Measurements from ENCODE around the gene FGD6. TPM values are rescaled to one million over a fixed set of nuclear protein-coding genes. Genes with fewer than 3 reads are reported as not detected.

Gene FGD6
- total and polyA plus RNA-seq, 2 of the 4 experiments (the other 2 are of a cell fraction), result 2.6 to 9.5 TPM

DNA sequence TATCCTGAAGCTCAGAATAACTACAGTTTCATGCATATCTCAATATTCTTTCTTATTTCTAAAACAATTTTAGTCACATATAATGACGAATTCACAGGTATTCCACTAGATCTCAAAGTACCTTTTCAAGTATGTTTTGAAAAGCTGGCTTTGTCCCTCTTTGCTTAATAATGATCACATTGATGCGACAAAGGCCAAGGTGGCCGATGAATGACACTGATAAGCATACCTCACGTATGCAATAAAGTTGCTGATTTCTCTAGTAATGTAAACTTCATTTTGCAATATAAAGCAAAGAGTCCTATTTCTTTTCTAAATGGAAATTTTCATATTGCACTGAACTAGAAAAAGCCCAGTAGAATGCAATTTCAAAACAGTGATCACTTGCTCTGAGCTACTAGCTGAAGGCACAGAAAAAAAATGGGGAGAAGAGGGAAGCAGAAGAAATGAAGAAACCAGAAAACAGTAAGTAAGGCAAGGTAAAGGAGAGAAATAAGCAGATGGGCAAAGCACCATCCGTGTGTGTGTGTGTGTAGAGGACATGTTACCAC is 29.3 kb downstream of the FGD6 start:
- peaks cover 0 to 5% of the 10 kb centered on the region in 2 experiments; a peak in 2 of 4 replicates for H3K79me1 ChIP-seq (ENCODE audit: low read depth in 1 of 2, low read length in 2 of 2)
- H3K9ac ChIP-seq (ENCODE audit: low read depth, low read length), result no peak overlapping the region
- H3K56ac ChIP-seq (ENCODE audit: extremely low read depth, insufficient read depth, low read length), result no peak overlapping the region
- H2AK9ac ChIP-seq (replicated peaks; ENCODE audit: low read depth, low read length, poor library complexity), result no peak overlapping the region
- H4K5ac ChIP-seq (ENCODE audit: low read depth, low read length), result no peak overlapping the region
- TF ChIP-seq BHLHE40 (IDR thresholded peaks at IDR 0.05; ENCODE audit: low read depth, low read length), result no peak
- TF ChIP-seq POLR2A (IDR thresholded peaks at IDR 0.05; ENCODE audit: low read depth, low read length), result no peak
- no peak for TF ChIP-seq CEBPB (IDR thresholded peaks at IDR 0.05; ENCODE audit: low read depth, low read length)
- TF ChIP-seq MXI1 (IDR thresholded peaks at IDR 0.05; ENCODE audit: borderline replicate concordance, low read depth, low read length), result no peak
- BruUV-seq (replicated peaks), result no TSS peak
- H4K8ac ChIP-seq (ENCODE audit: low read depth in 2 of 2, low read length in 2 of 2), result no peak overlapping the region
- DNase-seq (no peak), ATAC-seq (ENCODE audit: low read depth) (no peak)
- no peaks in the 10 kb centered on the region for H3K27me3 ChIP-seq (ENCODE audit: control insufficient read depth, insufficient read depth, low read length)
- H3K18ac ChIP-seq (ENCODE audit: low read depth, low read length), result no peak overlapping the region
- H2AFZ ChIP-seq (replicated peaks; ENCODE audit: low read length, poor library complexity), result no peak overlapping the region
- H3K4ac ChIP-seq (ENCODE audit: low read depth, low read length), result no peak overlapping the region
- H4K91ac ChIP-seq (ENCODE audit: insufficient read depth, low read depth, low read length), result no peak overlapping the region
- H2BK20ac ChIP-seq (ENCODE audit: low read depth, low read length), result no peak overlapping the region
- no peaks in the 10 kb centered on the region for H3K9me3 ChIP-seq (ENCODE audit: control insufficient read depth, insufficient read depth, low read length)
- no peak overlapping the region for H2BK120ac ChIP-seq (ENCODE audit: low read depth, low read length)
- peak overlapping the region; percentile 73; the same call in 1 of the 2 replicates for H3K23ac ChIP-seq (ENCODE audit: low read depth, low read length)
- no peak overlapping the region for H3K14ac ChIP-seq (replicated peaks; ENCODE audit: low read depth, low read length)
- H3K36me3 ChIP-seq (ENCODE audit: control insufficient read depth, insufficient read depth, low read length), result no peaks in the 10 kb centered on the region
- no peak overlapping the region for H3K4me3 ChIP-seq (ENCODE audit: insufficient read depth, low read depth, low read length)
- H3K9me1 ChIP-seq (ENCODE audit: insufficient read depth, low read length), result peaks cover 5% of the 10 kb centered on the region
- no peak overlapping the region for H2AK5ac ChIP-seq (ENCODE audit: low read depth, low read length)
- no peaks in the 10 kb centered on the region for H4K20me1 ChIP-seq (ENCODE audit: insufficient read depth, low read length)
- dilution Hi-C loops (cut with HindIII; ENCODE audit: low sequenced_read_pairs, unreplicated experiment), result no loop called here
- H2BK15ac ChIP-seq (ENCODE audit: low read depth, low read length), result no peak overlapping the region
- CTCF ChIA-PET, result interaction anchor here (0.6 kb wide), 2 partner anchors 28 to 1270 kb away, joined by 4 read pairs; no protein-coding TSS in a partner anchor
- H2BK5ac ChIP-seq (ENCODE audit: low read depth, low read length, poor library complexity, severe bottlenecking), result no peak overlapping the region
- no peak overlapping the region for H3K27ac ChIP-seq (ENCODE audit: insufficient read depth, low read length)
- POLR2A ChIA-PET (ENCODE audit: unreplicated experiment), result interaction anchor here (0.6 kb wide), 1 partner anchor 29 kb away, joined by 4 read pairs; the partner anchor contains the start of genes FGD6 and VEZT
- intact Hi-C loops (cut with micrococcal nuclease), result no loop called here
- in situ Hi-C loops (cut with MboI; ENCODE audit: low sequenced_read_pairs), result no loop called here
- H3K4me1 ChIP-seq (ENCODE audit: control insufficient read depth, insufficient read depth, low read length), result peaks cover 2% of the 10 kb centered on the region; the same call in 1 of the 2 replicates
- H3K4me2 ChIP-seq (ENCODE audit: low read depth, low read length), result no peak overlapping the region
- WGBS, 2 experiments (ENCODE audit: extremely low coverage in 2 of 2, insufficient read length in 1 of 2), result no CpG with 5 or more reads among the region's 5 CpGs

Data from IMR-90 (cell line).